ENCODE results near the gene FARP1.

FARP1 gene

DNA sequence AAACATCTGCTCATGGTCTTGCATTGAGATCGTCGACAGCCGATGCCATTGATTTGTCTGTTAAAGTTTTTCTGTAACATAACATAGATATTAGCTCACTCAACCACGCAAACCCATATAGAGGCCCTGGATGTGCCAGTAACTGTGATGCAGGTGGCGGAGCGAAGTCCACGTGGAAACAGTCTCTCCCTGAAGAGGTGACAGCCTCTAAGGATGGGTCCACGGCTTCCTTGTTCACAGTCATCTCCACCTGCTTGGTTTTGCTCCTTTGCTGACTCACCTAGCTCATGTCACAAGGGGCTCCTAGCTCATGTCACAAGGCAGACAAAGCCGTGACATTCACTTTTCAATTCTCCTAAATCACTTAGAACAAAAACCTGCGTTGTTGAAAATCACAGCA lies 42.4 kb upstream of the FARP1 start:
- H3K4me3 ChIP-seq (ENCODE audit: control insufficient read depth, low read depth, low read length): no peak overlapping the region
- DNase-seq (ENCODE audit: low read depth): no peak
- TF ChIP-seq, protein P1, sequence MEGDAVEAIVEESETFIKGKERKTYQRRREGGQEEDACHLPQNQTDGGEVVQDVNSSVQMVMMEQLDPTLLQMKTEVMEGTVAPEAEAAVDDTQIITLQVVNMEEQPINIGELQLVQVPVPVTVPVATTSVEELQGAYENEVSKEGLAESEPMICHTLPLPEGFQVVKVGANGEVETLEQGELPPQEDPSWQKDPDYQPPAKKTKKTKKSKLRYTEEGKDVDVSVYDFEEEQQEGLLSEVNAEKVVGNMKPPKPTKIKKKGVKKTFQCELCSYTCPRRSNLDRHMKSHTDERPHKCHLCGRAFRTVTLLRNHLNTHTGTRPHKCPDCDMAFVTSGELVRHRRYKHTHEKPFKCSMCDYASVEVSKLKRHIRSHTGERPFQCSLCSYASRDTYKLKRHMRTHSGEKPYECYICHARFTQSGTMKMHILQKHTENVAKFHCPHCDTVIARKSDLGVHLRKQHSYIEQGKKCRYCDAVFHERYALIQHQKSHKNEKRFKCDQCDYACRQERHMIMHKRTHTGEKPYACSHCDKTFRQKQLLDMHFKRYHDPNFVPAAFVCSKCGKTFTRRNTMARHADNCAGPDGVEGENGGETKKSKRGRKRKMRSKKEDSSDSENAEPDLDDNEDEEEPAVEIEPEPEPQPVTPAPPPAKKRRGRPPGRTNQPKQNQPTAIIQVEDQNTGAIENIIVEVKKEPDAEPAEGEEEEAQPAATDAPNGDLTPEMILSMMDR (conservative IDR thresholded peaks at IDR 0.05; ENCODE audit: control insufficient read depth, insufficient read depth, low read depth, low read length): no peak

DNA sequence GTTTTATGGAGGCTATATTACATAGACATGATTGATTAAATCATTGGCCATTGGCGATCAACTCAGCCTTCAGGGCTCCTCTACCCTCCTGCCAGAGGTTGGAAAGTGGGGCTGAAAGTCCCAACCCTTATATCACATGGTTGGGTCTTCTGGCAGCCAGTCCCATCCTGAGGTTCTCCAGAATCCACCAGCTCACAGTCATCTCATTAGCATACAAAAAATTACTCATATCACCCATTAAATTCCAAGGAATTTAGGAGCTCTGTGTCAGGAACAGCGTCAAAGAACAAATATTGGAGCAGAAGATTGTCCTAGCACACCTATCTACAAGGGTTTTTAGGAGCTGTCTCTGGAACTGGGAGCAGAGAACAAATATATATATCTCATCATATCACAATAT lies 39.4 kb upstream of the FARP1 start:
- TF ChIP-seq, protein P1 (conservative IDR thresholded peaks at IDR 0.05; ENCODE audit: control insufficient read depth, insufficient read depth, low read depth, low read length): no peak
- no peak overlapping the region for H3K4me3 ChIP-seq (ENCODE audit: control insufficient read depth, low read depth, low read length)
- no peak for DNase-seq (ENCODE audit: low read depth)

- DNase-seq (ENCODE audit: low read depth): peak; percentile 43
- H3K4me3 ChIP-seq (ENCODE audit: control insufficient read depth, low read depth, low read length): no peak overlapping the region
- TF ChIP-seq, protein P1 (conservative IDR thresholded peaks at IDR 0.05; ENCODE audit: control insufficient read depth, insufficient read depth, low read depth, low read length): peak; percentile 53
These were observed 38.7 kb upstream of the FARP1 start for GRCh38 chr13:98103942-98104880.

GRCh38 chr13:98105929-98106336 lies 37.0 kb upstream of the FARP1 start:
- no peak for DNase-seq (ENCODE audit: low read depth)
- no peak overlapping the region for H3K4me3 ChIP-seq (ENCODE audit: control insufficient read depth, low read depth, low read length)
- TF ChIP-seq, protein P1 (conservative IDR thresholded peaks at IDR 0.05; ENCODE audit: control insufficient read depth, insufficient read depth, low read depth, low read length): no peak

GRCh38 chr13:98108341-98108740 lies 34.6 kb upstream of the FARP1 start:
- no peak overlapping the region for H3K4me3 ChIP-seq (ENCODE audit: control insufficient read depth, low read depth, low read length)
- no peak for DNase-seq (ENCODE audit: low read depth)
- TF ChIP-seq, protein P1 (conservative IDR thresholded peaks at IDR 0.05; ENCODE audit: control insufficient read depth, insufficient read depth, low read depth, low read length): no peak

DNA sequence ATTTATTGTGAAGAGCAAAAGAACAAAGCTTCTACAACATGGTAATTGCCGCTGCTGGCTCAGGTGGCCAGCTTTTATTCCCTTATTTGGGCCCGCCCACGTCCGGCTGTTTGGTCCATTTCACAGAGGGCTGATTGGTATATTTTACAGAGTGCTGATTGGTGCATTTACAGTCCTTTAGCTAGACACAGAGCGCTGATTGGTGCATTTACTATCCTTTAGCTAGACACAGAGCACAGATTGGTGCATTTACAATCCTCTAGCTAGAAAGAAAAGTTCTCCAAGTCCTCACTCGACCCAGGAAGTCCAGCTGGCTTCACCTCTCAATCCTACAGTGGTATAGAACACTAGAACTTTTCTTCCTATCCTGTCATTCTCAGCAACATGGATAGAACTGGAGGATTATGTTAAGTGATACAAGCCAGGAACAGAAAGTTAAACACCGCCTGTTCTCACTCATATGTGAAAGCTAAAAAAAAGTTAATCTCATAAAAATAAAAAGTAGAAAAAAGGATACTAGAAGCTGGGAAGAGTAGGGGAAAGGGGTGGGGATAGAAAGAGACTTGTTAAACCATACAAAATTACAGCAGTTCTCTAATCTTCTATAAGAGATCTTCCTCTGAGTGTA lies 33.6 kb upstream of the FARP1 start:
- no peak for DNase-seq (ENCODE audit: low read depth)
- H3K4me3 ChIP-seq (ENCODE audit: control insufficient read depth, low read depth, low read length): no peak overlapping the region
- TF ChIP-seq, protein P1 (conservative IDR thresholded peaks at IDR 0.05; ENCODE audit: control insufficient read depth, insufficient read depth, low read depth, low read length): no peak
